Lung microvascular endothelial cell (primary cell): ENCODE results near the gene APOC1. TPM values are rescaled to one million over a fixed set of nuclear protein-coding genes. Genes with fewer than 3 reads are reported as not detected.
"Not testable (repeated sequence)": the region's sequence is repeated elsewhere in the genome, so short reads cannot be mapped to it uniquely, and the experiment has no call there.

Experiments used
- DNase-seq, 2 donors: peaks; one replicate each; pipeline versions ENCODE4 v3.0.0 to v3.0.0-alpha.2; 2010; ENCODE audit warnings: low read depth in 2 of 2
- total RNA-seq: library from RNA; depleted of rRNA; stranded (reverse); fragments of >200 nt; gene quantifications from 2 replicates; pipeline ENCODE4 v1.2.1, GENCODE V29; 2014

Gene APOC1
- total RNA-seq, 1 donor from 2014 or later: 0.60 TPM

DNA sequence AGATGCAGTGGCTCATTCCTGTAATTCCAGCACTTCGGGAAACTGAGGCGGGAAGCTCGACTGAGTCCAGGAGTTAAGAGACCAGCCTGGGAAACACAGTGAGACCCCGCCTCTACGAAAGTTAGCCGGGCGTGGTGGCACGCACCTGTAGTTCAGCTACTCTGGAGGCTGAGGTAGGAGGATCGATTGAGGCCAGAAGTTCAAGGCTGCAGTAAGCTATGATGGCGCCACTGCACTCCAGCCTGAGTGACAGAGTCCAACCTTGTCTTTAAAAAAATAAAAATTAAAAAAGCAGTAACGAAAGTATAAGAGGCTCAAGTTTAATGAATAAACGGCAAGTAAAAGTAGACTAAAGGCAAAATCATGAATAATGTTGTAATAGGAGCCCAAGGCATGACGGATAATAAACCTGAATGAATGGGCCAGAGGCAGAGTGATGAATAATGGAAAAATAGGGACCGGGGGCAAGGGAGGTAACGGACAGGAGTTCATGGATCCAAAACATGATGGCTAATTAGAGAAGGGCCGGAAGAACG is 24.5 kb upstream of the APOC1 start:
- no peak for DNase-seq

DNA sequence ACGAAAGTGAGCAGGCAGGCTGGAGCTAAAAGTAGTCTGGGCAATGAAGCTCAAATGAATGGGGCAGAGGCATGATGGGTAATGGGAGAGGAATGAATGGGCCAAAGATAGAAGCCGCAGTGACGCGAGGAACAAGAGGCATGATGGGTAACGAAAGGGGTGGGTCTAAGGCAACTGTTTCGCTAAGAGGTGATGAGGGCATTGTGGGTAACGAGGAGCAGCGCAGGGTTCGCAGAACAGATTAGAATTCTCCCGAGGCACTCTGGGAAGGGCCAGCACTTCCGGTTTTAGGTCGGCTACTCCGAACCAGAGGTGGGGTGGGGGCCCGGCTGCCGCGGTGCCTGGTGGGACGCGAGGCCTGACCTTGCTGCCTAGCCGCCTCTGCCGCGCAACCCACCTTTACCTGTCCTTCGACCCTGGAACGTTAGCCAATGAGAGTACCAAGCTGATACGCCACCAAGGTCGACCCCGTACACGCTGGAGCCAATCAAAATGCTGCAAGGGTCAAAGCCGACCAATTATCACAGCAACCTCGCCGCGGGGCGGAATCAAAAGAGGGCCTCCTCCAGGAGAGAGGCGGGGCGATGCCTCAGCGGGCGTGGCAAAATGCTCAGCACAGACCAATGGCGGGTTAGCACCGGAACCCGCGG is 23.9 kb upstream of the APOC1 start:
- DNase-seq: peak; percentile 100

DNA sequence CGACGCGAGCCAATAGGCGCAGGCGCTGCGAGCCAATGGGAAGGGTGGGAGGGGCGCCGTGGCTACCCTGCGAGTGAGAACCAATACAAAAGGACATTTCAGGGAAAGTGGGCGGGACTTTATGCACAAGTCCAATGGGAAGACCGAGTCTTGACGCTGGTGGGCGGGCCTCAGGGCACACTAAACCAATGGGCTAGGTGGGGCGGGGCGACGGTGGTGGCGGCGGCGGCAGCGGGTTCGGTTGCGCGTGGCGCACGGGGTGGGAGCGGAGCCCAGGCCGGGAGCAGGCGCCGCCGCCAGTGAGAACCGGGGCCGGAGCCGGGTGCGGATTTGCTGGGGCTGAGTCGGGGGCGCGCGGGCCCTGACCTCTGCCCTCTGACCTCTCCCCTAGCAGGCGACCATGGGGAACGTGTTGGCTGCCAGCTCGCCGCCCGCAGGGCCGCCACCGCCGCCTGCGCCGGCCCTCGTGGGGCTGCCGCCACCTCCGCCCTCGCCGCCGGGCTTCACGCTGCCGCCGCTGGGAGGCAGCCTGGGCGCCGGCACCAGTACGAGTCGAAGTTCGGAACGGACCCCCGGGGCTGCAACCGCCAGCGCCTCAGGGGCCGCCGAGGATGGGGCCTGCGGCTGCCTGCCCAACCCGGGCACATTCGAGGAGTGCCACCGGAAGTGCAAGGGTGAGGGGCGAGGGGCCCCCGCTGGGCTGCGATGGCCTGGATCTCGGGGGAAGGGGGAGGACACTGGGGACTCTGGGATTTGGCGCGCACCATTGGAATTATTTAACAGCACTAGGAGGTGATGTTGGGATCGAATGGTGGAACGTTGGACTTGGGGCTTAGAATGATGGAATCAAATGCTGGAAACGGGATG is 23.2 kb upstream of the APOC1 start, which contains the start of gene TOMM40:
TOMM40 (plus strand) TSS at position 239 of the 867 bp plus-strand sequence; CDS start at position 401, 162 bp downstream.
- DNase-seq: peak in 1 of 2 donors; percentile 28

DNA sequence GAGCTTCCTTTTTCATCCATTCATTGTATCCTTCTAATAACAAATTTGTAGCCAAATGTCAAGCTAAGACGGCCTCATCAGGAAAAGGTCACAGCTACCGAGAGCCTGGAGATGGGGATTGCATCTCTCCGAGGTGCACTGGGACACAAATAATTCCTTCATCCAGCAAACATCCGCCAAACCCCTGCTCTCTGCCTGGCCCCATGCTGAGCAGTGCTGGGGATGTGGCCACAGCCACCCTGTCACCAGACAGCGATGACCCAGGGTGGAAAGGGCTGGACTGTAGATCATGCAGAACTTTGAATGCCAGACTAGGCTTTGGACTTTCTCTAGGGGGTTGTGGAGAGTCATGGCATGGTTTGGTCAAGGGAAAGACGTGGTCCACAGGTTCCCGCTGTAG is 21.5 kb upstream of the APOC1 start:
- no peak for DNase-seq

DNA sequence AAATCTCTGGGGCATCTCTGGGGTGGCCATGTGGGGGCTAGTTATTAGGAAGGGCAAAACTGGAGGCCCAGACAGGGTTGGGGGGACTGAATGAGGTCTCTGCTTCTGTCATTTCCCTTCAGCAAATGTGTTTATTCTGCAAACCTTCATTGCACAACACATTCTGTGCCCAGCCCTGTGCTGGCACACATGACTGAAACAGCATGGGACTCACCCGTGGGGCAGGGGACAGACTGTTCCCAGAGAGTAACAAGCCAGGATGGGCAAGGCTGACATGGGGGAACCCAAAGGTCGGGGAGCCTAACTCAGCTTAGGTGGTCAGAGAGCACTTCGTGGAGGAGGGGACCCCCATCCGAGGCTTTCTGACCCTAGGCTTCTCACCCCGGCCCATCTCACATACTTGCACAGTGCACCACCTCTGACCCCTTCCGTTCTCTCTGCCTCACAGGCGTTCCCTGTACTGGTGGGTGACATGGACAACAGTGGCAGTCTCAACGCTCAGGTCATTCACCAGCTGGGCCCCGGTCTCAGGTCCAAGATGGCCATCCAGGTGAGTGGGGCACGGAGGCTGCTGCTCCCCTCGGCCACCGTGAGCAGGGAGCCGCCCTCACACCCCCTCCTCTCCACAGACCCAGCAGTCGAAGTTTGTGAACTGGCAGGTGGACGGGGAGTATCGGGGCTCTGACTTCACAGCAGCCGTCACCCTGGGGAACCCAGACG is 20.9 kb upstream of the APOC1 start:
- no peak for DNase-seq

DNA sequence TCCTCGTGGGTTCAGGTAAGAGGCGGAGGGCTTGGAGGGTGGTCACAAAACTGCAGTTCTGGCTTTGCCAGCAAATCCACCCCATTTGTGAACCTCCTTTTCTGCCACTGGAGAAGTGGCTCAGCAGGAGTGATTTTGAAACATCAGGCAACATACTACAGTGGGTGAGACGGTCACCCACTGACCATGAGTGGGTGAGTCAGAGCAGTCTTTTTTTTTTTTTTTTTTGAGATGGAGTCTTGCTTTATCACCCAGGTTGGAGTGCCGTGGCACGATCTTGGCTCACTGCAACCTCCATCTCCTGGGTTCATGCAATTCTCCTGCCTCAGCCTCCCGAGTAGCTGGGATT is 20.4 kb upstream of the APOC1 start:
- DNase-seq: no peak

DNA sequence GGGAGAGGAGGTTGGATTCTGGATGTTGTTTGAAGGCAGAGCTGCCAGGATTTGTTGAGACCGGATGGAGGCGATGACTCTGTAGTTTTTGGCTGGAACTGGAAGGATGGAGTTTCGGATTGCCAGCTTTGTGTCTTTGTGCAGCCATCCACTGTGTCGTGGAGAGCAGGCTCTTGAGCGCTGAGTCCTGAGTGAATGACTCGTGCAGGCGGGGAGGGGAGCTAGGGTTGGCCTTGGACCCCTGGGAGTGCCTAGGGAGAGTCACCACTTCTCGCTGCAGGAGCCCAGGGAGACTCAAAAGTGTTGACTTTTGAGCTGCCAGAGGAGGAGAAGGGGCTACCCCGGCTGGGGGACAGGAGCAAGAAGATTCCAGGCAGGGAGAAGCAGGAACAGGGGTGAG is 19.5 kb upstream of the APOC1 start:
- DNase-seq: no peak

DNA sequence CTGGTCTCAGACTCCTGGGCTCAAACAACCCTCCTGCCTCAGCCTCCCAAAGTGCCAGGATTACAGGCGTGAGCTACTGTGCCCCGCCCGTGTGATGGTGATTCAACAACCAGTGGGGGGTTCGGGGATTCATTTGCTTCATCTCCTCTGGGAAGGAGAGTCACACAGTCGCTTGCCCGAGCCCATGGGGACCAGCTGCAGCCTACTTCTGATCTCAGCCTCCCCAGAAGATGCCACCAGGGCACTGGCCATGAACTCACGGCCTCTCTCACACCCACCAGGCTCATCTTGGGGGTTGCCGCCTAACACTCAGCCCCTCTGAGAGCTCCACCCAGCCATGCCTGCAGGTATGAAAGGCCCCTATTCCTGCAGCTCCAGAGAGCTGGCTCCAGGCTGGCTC is 16.6 kb upstream of the APOC1 start:
- no peak for DNase-seq

DNA sequence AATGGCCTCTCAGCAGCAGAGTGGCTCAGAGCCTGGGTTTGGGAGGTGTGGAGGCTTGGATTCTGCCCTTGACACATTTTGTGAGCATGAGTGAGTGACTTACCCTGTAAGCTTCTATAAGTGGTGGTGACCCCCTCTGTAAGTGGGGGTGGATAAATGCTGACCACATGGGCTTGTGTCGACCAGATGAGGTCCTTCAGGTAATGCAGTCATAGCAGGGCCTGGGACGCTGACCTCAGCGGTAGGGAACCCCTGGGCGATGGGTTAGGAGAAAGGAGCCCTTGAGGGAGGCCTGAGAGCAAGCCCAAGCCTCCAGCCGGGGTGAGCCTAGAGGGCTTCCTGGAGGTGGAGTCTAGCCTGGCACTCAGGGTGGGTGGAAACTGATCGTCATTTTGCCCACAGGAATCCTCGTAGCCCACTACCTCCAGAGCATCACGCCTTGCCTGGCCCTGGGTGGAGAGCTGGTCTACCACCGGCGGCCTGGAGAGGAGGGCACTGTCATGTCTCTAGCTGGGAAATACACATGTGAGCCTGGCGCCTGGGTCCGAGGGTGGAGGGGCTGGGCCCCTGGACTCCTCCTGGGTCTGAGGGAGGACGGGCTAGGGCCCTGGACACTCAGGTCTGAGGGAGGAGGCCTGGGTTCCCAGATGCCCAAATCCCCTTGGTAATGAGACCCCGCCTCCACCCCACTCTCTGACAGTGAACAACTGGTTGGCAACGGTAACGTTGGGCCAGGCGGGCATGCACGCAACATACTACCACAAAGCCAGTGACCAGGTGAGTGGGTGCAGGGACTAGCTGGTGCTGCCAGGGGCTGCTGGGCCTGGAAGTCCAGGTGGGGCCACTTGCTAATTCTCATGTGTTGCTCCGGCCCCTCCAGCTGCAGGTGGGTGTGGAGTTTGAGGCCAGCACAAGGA is 13.8 kb upstream of the APOC1 start:
- no peak for DNase-seq

DNA sequence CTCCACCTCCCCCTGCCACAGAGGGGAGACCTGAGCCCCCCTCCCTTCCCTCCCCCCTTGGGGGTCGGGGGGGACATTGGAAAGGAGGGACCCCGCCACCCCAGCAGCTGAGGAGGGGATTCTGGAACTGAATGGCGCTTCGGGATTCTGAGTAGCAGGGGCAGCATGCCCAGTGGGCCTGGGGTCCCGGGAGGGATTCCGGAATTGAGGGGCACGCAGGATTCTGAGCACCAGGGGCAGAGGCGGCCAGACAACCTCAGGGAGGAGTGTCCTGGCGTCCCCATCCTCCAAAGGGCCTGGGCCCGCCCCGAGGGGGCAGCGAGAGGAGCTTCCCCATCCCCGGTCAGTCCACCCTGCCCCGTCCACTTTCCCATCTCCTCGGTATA is 11.2 kb upstream of the APOC1 start:
- DNase-seq: no peak

DNA sequence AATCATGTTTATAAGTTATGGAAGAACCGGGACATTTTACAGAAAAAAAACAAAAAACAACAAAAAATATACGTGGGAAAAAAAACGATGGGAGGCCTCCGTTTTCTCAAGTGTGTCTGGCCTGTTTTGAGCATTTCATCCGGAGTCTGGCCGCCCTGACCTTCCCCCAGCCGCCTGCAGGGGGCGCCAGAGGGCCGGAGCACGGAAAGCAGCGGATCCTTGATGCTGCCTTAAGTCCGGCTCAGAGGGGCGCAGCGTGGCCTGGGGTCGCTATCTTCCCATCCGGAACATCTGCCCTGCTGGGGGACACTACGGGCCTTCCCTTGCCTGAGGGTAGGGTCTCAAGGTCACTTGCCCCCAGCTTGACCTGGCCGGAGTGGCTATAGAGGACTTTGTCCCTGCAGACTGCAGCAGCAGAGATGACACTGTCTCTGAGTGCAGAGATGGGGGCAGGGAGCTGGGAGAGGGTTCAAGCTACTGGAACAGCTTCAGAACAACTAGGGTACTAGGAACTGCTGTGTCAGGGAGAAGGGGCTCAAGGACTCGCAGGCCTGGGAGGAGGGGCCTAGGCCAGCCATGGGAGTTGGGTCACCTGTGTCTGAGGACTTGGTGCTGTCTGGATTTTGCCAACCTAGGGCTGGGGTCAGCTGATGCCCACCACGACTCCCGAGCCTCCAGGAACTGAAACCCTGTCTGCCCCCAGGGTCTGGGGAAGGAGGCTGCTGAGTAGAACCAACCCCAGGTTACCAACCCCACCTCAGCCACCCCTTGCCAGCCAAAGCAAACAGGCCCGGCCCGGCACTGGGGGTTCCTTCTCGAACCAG is 10.6 kb upstream of the APOC1 start:
- peak; percentile 58 to 61 for DNase-seq

DNA sequence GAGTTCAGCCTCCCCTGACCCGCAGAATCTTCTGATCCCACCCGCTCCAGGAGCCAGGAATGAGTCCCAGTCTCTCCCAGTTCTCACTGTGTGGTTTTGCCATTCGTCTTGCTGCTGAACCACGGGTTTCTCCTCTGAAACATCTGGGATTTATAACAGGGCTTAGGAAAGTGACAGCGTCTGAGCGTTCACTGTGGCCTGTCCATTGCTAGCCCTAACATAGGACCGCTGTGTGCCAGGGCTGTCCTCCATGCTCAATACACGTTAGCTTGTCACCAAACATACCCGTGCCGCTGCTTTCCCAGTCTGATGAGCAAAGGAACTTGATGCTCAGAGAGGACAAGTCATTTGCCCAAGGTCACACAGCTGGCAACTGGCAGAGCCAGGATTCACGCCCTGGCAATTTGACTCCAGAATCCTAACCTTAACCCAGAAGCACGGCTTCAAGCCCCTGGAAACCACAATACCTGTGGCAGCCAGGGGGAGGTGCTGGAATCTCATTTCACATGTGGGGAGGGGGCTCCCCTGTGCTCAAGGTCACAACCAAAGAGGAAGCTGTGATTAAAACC is 9.9 kb upstream of the APOC1 start:
- no peak for DNase-seq

DNA sequence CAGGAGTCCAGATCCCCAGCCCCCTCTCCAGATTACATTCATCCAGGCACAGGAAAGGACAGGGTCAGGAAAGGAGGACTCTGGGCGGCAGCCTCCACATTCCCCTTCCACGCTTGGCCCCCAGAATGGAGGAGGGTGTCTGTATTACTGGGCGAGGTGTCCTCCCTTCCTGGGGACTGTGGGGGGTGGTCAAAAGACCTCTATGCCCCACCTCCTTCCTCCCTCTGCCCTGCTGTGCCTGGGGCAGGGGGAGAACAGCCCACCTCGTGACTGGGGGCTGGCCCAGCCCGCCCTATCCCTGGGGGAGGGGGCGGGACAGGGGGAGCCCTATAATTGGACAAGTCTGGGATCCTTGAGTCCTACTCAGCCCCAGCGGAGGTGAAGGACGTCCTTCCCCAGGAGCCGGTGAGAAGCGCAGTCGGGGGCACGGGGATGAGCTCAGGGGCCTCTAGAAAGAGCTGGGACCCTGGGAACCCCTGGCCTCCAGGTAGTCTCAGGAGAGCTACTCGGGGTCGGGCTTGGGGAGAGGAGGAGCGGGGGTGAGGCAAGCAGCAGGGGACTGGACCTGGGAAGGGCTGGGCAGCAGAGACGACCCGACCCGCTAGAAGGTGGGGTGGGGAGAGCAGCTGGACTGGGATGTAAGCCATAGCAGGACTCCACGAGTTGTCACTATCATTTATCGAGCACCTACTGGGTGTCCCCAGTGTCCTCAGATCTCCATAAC is 8.8 kb upstream of the APOC1 start, which contains the start of gene APOE:
APOE (plus strand) TSS at position 360 of the 724 bp plus-strand sequence. CDS start 829 bp downstream, outside the sequence.
- no peak for DNase-seq

DNA sequence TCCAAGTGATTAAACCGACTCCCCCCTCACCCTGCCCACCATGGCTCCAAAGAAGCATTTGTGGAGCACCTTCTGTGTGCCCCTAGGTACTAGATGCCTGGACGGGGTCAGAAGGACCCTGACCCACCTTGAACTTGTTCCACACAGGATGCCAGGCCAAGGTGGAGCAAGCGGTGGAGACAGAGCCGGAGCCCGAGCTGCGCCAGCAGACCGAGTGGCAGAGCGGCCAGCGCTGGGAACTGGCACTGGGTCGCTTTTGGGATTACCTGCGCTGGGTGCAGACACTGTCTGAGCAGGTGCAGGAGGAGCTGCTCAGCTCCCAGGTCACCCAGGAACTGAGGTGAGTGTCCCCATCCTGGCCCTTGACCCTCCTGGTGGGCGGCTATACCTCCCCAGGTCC is 6.8 kb upstream of the APOC1 start:
- DNase-seq: no peak

DNA sequence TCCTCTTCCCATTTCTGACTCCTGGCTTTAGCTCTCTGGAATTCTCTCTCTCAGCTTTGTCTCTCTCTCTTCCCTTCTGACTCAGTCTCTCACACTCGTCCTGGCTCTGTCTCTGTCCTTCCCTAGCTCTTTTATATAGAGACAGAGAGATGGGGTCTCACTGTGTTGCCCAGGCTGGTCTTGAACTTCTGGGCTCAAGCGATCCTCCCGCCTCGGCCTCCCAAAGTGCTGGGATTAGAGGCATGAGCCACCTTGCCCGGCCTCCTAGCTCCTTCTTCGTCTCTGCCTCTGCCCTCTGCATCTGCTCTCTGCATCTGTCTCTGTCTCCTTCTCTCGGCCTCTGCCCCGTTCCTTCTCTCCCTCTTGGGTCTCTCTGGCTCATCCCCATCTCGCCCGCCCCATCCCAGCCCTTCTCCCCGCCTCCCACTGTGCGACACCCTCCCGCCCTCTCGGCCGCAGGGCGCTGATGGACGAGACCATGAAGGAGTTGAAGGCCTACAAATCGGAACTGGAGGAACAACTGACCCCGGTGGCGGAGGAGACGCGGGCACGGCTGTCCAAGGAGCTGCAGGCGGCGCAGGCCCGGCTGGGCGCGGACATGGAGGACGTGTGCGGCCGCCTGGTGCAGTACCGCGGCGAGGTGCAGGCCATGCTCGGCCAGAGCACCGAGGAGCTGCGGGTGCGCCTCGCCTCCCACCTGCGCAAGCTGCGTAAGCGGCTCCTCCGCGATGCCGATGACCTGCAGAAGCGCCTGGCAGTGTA is 6.2 kb upstream of the APOC1 start:
- no peak for DNase-seq

DNA sequence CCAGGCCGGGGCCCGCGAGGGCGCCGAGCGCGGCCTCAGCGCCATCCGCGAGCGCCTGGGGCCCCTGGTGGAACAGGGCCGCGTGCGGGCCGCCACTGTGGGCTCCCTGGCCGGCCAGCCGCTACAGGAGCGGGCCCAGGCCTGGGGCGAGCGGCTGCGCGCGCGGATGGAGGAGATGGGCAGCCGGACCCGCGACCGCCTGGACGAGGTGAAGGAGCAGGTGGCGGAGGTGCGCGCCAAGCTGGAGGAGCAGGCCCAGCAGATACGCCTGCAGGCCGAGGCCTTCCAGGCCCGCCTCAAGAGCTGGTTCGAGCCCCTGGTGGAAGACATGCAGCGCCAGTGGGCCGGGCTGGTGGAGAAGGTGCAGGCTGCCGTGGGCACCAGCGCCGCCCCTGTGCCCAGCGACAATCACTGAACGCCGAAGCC is 5.6 kb upstream of the APOC1 start:
- no peak for DNase-seq

DNA sequence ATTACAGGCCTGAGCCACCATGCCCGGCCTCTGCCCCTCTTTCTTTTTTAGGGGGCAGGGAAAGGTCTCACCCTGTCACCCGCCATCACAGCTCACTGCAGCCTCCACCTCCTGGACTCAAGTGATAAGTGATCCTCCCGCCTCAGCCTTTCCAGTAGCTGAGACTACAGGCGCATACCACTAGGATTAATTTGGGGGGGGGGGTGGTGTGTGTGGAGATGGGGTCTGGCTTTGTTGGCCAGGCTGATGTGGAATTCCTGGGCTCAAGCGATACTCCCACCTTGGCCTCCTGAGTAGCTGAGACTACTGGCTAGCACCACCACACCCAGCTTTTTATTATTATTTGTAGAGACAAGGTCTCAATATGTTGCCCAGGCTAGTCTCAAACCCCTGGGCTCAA is 4.6 kb upstream of the APOC1 start:
- DNase-seq: no peak

DNA sequence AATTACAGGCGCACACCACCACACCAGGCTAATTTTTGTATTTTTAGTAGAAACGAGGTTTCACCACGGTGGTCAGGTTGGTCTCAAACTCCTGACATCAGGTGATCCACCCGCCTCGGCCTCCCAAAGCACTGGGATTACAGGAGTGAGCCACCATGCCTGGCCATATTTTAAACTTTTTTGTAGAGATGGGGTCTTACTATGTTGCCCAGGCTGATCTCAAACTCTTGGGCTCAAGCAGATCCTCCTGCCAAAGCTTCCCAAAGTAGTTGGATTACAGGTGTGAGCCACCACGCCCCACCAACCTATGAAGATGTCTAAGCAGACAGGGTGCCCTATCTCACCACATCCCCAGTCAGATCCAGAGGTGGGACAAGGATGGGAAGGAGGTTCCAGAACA is 2.5 kb upstream of the APOC1 start:
- not testable (repeated sequence) for DNase-seq
